H4 (cell line): ENCODE results near the gene PIP5K1B. TPM values are rescaled to one million over a fixed set of nuclear protein-coding genes. Genes with fewer than 3 reads are reported as not detected.
A peak's percentile ranks its signal among the peaks of the same experiment; 100 is the strongest.
"Not testable (repeated sequence)": the region's sequence is repeated elsewhere in the genome, so short reads cannot be mapped to it uniquely, and the experiment has no call there.

ENCODE experiments used
- DNase-seq: peaks from one replicate; pipeline ENCODE4 v3.0.0-alpha.2; 2015; ENCODE audit warnings: low spot score
- total RNA-seq: library from RNA; depleted of rRNA; stranded (reverse); fragments of >200 nt; shearing (Covaris generic); gene quantifications from 2 replicates; pipeline ENCODE4 v1.2.3, GENCODE V29; 2014

The PIP5K1B gene
- total RNA-seq, 1 experiment from 2014 or later = not detected

- no peak for DNase-seq
These were observed 318.6 kb downstream of the PIP5K1B start for GRCh38 chr9:69023650-69024049.

GRCh38 chr9:69027355-69028097 is 322.5 kb downstream of the PIP5K1B start:
- DNase-seq = peak; percentile 62

- DNase-seq = no peak
These were observed 323.7 kb downstream of the PIP5K1B start for GRCh38 chr9:69028754-69029153.

GRCh38 chr9:69029535-69029934 is 324.5 kb downstream of the PIP5K1B start:
- no peak for DNase-seq

GRCh38 chr9:69030851-69031645 is 326.0 kb downstream of the PIP5K1B start:
- no peak for DNase-seq

GRCh38 chr9:69034071-69034470 is 329.0 kb downstream of the PIP5K1B start:
- no peak for DNase-seq

GRCh38 chr9:69035438-69036308 is 330.6 kb downstream of the PIP5K1B start, which contains the start of gene FXN:
TSS of gene FXN (plus strand) at chr9:69035752. CDS start at chr9:69035783, 31 bp downstream.
- peak; percentile 68 for DNase-seq

- DNase-seq = no peak
These were observed 331.3 kb downstream of the PIP5K1B start for GRCh38 chr9:69036309-69036708.

GRCh38 chr9:69036799-69037198 is 331.8 kb downstream of the PIP5K1B start:
- no peak for DNase-seq

- no peak for DNase-seq
These were observed 335.6 kb downstream of the PIP5K1B start for GRCh38 chr9:69040646-69041045.

GRCh38 chr9:69044240-69045219 is 339.5 kb downstream of the PIP5K1B start:
- peak; percentile 62 for DNase-seq

- no peak for DNase-seq
These were observed 340.8 kb downstream of the PIP5K1B start for GRCh38 chr9:69045821-69046220.

GRCh38 chr9:69046723-69047122 is 341.7 kb downstream of the PIP5K1B start:
- no peak for DNase-seq

GRCh38 chr9:69047371-69047770 is 342.3 kb downstream of the PIP5K1B start:
- no peak for DNase-seq

GRCh38 chr9:69049094-69049493 is 344.1 kb downstream of the PIP5K1B start:
- no peak for DNase-seq

GRCh38 chr9:69050936-69051335 is 345.9 kb downstream of the PIP5K1B start:
- not testable (repeated sequence) for DNase-seq

GRCh38 chr9:69054989-69055388 is 349.9 kb downstream of the PIP5K1B start:
- no peak for DNase-seq

- no peak for DNase-seq
These were observed 351.3 kb downstream of the PIP5K1B start for GRCh38 chr9:69056191-69056815.

GRCh38 chr9:69058101-69058500 is 353.1 kb downstream of the PIP5K1B start:
- no peak for DNase-seq
